GM12878 (cell line): ENCODE data around the gene CHN1.

Source experiments
- ASH2L ChIP-seq: fragments of 300-600, 200-600 bp; sonication (generic); IDR thresholded peaks from 2 replicates; pipeline ENCODE4 v1.6.1; 2017; ENCODE audit warnings: low read depth, mild to moderate bottlenecking, borderline replicate concordance
- BRCA1 ChIP-seq: IDR thresholded peaks from 2 replicates; pipeline ENCODE4 v1.6.1; 2011; ENCODE audit warnings: low read depth, low read length, improper control_type of control experiment
- EZH2 ChIP-seq: IDR thresholded peaks from 2 replicates; pipeline ENCODE4 v1.6.1; 2012; ENCODE audit warnings: low read depth, mild to moderate bottlenecking, control low read depth, inconsistent platforms, low read length, borderline replicate concordance; ENCODE audit not compliant: control insufficient read depth
- POLR2AphosphoS5 ChIP-seq: IDR thresholded peaks from 2 replicates; pipeline ENCODE4 v1.6.1; 2011; ENCODE audit warnings: mild to moderate bottlenecking, low read length, inconsistent platforms
- RAD21 ChIP-seq: IDR thresholded peaks from 2 replicates; pipeline ENCODE4 v1.6.1; 2011; ENCODE audit warnings: mild to moderate bottlenecking, low read depth, low read length, moderate library complexity; ENCODE audit not compliant: insufficient read depth
- YY1 ChIP-seq: IDR thresholded peaks from 2 replicates; pipeline ENCODE4 v1.6.1; 2011; ENCODE audit warnings: low read depth, mild to moderate bottlenecking, low read length
- ZNF207 ChIP-seq: fragments of 450-650 bp; IDR thresholded peaks from 2 replicates; pipeline ENCODE4 v1.6.1; 2014; ENCODE audit warnings: antibody characterized with exemption, mild to moderate bottlenecking, borderline replicate concordance
- TF ChIP-seq, protein P1 (sequence below), 3 experiments: IDR thresholded peaks in 2 of 3; conservative IDR thresholded peaks in 1 of 3; 2 replicates each; pipeline ENCODE4 v1.5.1; 2011; ENCODE audit warnings: low read depth in 3 of 3, low read length in 3 of 3, mild to moderate bottlenecking in 3 of 3, control low read depth in 2 of 3, moderate library complexity in 2 of 3, inconsistent platforms in 1 of 3, mixed read lengths in 1 of 3; ENCODE audit not compliant: control insufficient read depth in 2 of 3, insufficient read depth in 1 of 3; ENCODE audit errors: extremely low read depth in 1 of 3
- TF ChIP-seq, protein P2 (sequence below): IDR thresholded peaks from 2 replicates; pipeline ENCODE4 v1.6.1; 2011; ENCODE audit warnings: low read depth, low read length, improper control_type of control experiment, borderline replicate concordance
- TF ChIP-seq, protein P3 (sequence below): fragments of 450-650 bp; IDR thresholded peaks from 2 replicates; pipeline ENCODE4 v1.6.1; 2017; ENCODE audit warnings: mild to moderate bottlenecking

DNA sequence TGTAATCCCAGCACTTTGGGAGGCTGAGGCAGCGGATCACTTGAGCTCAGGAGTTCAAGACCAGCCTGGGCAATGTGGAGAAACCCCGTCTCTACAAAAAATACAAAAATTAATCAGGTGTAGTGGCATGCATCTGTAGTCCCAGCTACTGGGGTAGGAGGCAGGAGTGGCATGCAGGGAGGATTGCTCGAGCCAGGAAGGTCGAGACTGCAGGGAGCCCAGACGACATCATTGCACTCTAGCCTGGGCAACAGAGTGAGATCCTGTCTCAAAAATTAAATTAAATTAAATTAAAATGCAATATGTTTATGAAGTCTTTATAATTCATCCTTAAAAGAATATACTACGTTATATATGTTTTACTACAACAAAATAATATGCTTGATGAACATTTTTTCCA, 38.1 kb downstream of the CHN1 start:
- TF ChIP-seq, protein P1, sequence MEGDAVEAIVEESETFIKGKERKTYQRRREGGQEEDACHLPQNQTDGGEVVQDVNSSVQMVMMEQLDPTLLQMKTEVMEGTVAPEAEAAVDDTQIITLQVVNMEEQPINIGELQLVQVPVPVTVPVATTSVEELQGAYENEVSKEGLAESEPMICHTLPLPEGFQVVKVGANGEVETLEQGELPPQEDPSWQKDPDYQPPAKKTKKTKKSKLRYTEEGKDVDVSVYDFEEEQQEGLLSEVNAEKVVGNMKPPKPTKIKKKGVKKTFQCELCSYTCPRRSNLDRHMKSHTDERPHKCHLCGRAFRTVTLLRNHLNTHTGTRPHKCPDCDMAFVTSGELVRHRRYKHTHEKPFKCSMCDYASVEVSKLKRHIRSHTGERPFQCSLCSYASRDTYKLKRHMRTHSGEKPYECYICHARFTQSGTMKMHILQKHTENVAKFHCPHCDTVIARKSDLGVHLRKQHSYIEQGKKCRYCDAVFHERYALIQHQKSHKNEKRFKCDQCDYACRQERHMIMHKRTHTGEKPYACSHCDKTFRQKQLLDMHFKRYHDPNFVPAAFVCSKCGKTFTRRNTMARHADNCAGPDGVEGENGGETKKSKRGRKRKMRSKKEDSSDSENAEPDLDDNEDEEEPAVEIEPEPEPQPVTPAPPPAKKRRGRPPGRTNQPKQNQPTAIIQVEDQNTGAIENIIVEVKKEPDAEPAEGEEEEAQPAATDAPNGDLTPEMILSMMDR (IDR thresholded peaks at IDR 0.05 in 2 of 3, conservative IDR thresholded peaks at IDR 0.05 in 1 of 3; ENCODE audit: control insufficient read depth in 2 of 3, extremely low read depth in 1 of 3, insufficient read depth in 1 of 3, low read depth in 3 of 3, low read length in 3 of 3): no peak
- TF ChIP-seq EZH2: no peak
- TF ChIP-seq, protein P2, sequence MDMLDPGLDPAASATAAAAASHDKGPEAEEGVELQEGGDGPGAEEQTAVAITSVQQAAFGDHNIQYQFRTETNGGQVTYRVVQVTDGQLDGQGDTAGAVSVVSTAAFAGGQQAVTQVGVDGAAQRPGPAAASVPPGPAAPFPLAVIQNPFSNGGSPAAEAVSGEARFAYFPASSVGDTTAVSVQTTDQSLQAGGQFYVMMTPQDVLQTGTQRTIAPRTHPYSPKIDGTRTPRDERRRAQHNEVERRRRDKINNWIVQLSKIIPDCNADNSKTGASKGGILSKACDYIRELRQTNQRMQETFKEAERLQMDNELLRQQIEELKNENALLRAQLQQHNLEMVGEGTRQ: no peak
- TF ChIP-seq ZNF207: no peak
- TF ChIP-seq POLR2AphosphoS5: no peak
- TF ChIP-seq, protein P3, sequence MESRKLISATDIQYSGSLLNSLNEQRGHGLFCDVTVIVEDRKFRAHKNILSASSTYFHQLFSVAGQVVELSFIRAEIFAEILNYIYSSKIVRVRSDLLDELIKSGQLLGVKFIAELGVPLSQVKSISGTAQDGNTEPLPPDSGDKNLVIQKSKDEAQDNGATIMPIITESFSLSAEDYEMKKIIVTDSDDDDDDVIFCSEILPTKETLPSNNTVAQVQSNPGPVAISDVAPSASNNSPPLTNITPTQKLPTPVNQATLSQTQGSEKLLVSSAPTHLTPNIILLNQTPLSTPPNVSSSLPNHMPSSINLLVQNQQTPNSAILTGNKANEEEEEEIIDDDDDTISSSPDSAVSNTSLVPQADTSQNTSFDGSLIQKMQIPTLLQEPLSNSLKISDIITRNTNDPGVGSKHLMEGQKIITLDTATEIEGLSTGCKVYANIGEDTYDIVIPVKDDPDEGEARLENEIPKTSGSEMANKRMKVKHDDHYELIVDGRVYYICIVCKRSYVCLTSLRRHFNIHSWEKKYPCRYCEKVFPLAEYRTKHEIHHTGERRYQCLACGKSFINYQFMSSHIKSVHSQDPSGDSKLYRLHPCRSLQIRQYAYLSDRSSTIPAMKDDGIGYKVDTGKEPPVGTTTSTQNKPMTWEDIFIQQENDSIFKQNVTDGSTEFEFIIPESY: no peak
- TF ChIP-seq YY1: no peak
- no peak for TF ChIP-seq RAD21
- TF ChIP-seq ASH2L: no peak
- no peak for TF ChIP-seq BRCA1
